Measurements from ENCODE around the gene PLEKHG2.

- TF ChIP-seq CTCF (IDR thresholded peaks at IDR 0.05; ENCODE audit: poor library complexity) = no peak
- TF ChIP-seq EZH2 (IDR thresholded peaks at IDR 0.05; ENCODE audit: borderline replicate concordance) = no peak
Measured at GRCh38 chr19:39407410-39407659, 5.1 kb upstream of the PLEKHG2 start.
